Immature natural killer cell (primary cell): ENCODE measurements around the gene DUOX2. TPM values are rescaled to one million over a fixed set of nuclear protein-coding genes. Genes with fewer than 3 reads are reported as not detected.
"Not testable (repeated sequence)": the region's sequence is repeated elsewhere in the genome, so short reads cannot be mapped to it uniquely, and the experiment has no call there.

Experiments
- DNase-seq, 3 donors: peaks; one replicate each; pipeline ENCODE4 v3.0.0; 2022; ENCODE audit warnings: mixed read lengths in 1 of 3
- H3K27ac Mint-ChIP-seq, 6 donors: one replicate each; pipeline ENCODE4 v1.8.0; 2020; ENCODE audit warnings: mixed read lengths in 6 of 6, mild to moderate bottlenecking in 5 of 6, inconsistent platforms in 4 of 6, moderate library complexity in 3 of 6
- H3K27me3 Mint-ChIP-seq, 3 donors: one replicate each; pipeline ENCODE4 v1.8.0; 2020 to 2021; ENCODE audit warnings: low read depth in 3 of 3, mild to moderate bottlenecking in 3 of 3, mixed read lengths in 3 of 3, moderate library complexity in 3 of 3, inconsistent platforms in 1 of 3
- H3K36me3 Mint-ChIP-seq, 3 donors: one replicate each; pipeline ENCODE4 v1.8.0; 2020; ENCODE audit warnings: mixed read lengths in 3 of 3, inconsistent platforms in 2 of 3, mild to moderate bottlenecking in 2 of 3
- H3K4me1 Mint-ChIP-seq, 2 donors: one replicate each; pipeline ENCODE4 v1.8.0; 2020; ENCODE audit warnings: inconsistent platforms in 2 of 2, mild to moderate bottlenecking in 2 of 2, mixed read lengths in 2 of 2, moderate library complexity in 1 of 2
- H3K4me3 Mint-ChIP-seq, 5 donors: one replicate each; pipeline ENCODE4 v1.8.0; 2020; ENCODE audit warnings: mild to moderate bottlenecking in 5 of 5, mixed read lengths in 5 of 5, inconsistent platforms in 3 of 5, moderate library complexity in 3 of 5
- H3K9me3 Mint-ChIP-seq, 6 donors: one replicate each; pipeline ENCODE4 v1.8.0; 2020; ENCODE audit warnings: mild to moderate bottlenecking in 6 of 6, mixed read lengths in 6 of 6, inconsistent platforms in 4 of 6, moderate library complexity in 3 of 6
- polyA plus RNA-seq, 3 donors: library from polyadenylated mRNA; unstranded; fragments of 300-500 nt; fragmentation: Illumina TruSeq; gene quantifications; one replicate each; pipeline ENCODE4 v1.2.3, GENCODE V29; 2021

Gene DUOX2
- polyA plus RNA-seq, 3 donors from 2014 or later = not detected

DNA sequence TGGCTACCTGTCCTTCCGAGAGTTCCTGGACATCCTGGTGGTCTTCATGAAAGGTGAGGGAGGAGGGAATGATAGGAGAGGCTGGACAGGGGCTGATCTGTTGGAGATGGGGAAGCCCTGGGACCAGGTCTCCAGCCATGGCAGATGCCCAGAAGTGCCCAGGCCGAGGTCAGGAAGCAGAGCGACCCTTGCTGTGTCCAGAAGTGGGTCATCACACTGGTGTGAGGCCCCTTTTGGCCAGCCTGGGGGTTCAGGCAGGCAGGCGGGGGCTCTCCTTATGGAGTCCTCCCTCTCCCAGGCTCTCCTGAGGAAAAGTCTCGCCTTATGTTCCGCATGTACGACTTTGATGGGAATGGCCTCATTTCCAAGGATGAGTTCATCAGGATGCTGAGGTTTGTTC, 33.6 kb upstream of the DUOX2 start:
- DNase-seq = no peak
- Mint-ChIP-seq H3K4me3 (no peak overlapping the region), H3K36me3 (peaks cover 3 to 11% (median 6%) of the 10 kb centered on the region in 3 donors), H3K4me1 (no peaks in the 10 kb centered on the region), H3K9me3 (no peaks in the 10 kb centered on the region), H3K27me3 (peaks cover 0 to under 1% (median 0%) of the 10 kb centered on the region in 3 donors), H3K27ac (no peak overlapping the region)

DNA sequence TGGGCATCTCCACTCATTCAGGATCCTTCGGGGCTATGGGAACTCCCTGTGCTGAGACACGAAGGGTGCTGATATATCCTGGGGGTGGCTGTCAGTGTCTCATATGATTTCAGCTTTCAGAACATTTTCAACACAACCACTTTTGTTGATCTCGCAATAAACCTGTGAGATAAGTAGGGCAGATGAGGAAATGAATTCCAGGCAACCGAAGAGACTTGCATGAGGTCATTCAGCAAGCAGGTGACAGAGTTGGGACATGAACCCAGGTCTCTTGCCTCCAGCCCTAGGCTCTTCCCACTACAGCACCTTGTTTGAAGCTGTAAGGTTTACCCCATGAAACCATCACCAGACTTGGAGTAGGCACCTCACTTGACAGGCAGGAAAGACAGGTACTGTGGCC, 32.4 kb upstream of the DUOX2 start:
- Mint-ChIP-seq H3K36me3 (peaks cover 0 to 3% (median 3%) of the 10 kb centered on the region in 3 donors), H3K27me3 (no peaks in the 10 kb centered on the region), H3K4me1 (no peaks in the 10 kb centered on the region), H3K4me3 (no peak overlapping the region), H3K9me3 (peaks cover 0 to 1% (median 0%) of the 10 kb centered on the region in 6 donors), H3K27ac (no peak overlapping the region)
- no peak for DNase-seq

DNA sequence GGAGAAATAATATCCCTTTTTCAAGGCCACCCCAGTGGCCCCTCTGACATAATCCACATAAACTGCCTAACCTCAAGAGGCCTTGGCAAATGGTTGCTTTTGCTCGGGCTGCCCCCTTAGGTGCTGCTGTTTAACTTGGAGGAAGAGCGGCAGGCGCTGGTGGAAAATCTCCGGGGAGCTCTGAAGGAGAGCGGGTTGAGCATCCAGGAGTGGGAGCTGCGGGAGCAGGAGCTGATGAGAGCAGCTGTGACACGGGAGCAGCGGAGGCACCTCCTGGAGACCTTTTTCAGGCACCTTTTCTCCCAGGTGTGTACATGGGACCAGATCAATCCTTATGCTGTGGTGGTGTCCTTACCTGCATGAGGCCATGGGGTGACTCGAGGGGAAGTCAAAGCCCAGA, 30.8 kb upstream of the DUOX2 start:
- Mint-ChIP-seq H3K4me1 (no peaks in the 10 kb centered on the region), H3K27me3 (no peaks in the 10 kb centered on the region), H3K36me3 (no peaks in the 10 kb centered on the region), H3K4me3 (no peak overlapping the region), H3K27ac (no peak overlapping the region), H3K9me3 (peaks cover 0 to 2% (median 0%) of the 10 kb centered on the region in 6 donors)
- DNase-seq = no peak

DNA sequence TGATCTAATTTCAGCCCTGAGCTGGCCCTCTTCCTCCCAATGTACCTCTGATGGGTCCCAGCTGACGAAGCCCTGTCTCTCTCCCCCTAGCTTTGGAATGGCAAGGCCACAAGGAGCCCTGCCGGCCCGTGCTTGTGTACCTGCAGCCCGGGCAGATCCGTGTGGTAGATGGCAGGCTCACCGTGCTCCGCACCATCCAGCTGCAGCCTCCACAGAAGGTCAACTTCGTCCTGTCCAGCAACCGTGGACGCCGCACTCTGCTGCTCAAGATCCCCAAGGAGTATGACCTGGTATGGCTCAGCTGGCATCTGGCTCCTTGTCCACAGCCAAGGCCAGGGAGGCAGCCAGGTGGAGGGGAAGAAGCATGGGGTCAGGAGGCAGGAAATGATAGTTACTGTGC, 30.0 kb upstream of the DUOX2 start:
- Mint-ChIP-seq H3K4me3 (no peak overlapping the region), H3K9me3 (peaks cover 0 to 2% (median 0%) of the 10 kb centered on the region in 6 donors), H3K4me1 (no peaks in the 10 kb centered on the region), H3K36me3 (no peaks in the 10 kb centered on the region), H3K27me3 (peaks cover 0 to 1% (median 0%) of the 10 kb centered on the region in 3 donors), H3K27ac (no peak overlapping the region)
- DNase-seq = no peak

DNA sequence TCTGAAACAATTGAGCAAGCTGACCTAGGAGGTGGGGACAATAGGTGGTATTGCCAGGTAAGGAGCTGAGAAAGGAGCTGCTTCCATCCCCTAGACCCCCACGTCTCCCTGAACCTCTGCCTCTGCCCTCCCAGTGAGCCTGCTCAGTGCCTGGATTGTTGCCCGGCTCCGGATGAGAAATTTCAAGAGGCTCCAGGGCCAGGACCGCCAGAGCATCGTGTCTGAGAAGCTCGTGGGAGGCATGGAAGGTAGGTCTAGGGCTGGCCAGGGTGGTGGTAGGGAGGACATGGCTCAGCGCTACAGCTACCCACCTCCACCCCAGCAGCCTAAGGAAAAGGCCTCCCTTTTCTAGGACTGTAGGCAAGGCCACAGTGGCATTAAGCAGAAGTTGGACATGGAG, 29.1 kb upstream of the DUOX2 start:
- H3K27ac Mint-ChIP-seq = no peak overlapping the region
- H3K27me3 Mint-ChIP-seq = peaks cover 0 to 3% (median 0%) of the 10 kb centered on the region in 3 donors
- peaks cover 0 to 2% (median 0%) of the 10 kb centered on the region in 6 donors for H3K9me3 Mint-ChIP-seq
- DNase-seq = no peak
- no peaks in the 10 kb centered on the region for H3K4me1 Mint-ChIP-seq
- no peaks in the 10 kb centered on the region for H3K36me3 Mint-ChIP-seq
- no peak overlapping the region for H3K4me3 Mint-ChIP-seq

DNA sequence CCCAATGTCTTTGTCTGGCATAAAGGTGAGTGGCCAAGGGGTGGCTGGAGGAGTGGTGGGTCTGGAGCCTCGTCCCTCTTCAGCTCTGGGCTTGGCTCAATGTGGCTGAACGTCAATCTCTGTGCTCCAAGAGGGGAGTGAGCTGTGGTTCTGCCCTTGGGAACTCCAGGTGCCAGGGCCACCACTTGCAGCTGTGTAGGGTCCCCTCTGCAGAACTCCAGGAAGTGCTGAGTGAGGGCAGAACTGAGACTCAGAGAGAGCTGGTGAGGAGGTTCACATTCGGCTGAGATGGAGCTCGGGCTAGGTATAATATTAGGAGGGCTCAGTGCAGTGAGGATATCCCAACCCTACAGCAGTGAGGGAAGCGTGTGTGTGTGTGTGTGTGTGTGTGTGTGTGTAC, 27.4 kb upstream of the DUOX2 start:
- Mint-ChIP-seq H3K4me1 (peaks cover 0 to 2% of the 10 kb centered on the region in 2 donors), H3K4me3 (no peak overlapping the region), H3K27me3 (peaks cover 2 to 5% (median 2%) of the 10 kb centered on the region in 3 donors), H3K27ac (no peak overlapping the region), H3K36me3 (no peaks in the 10 kb centered on the region), H3K9me3 (peaks cover 0 to 2% (median 0%) of the 10 kb centered on the region in 6 donors)
- DNase-seq = no peak

DNA sequence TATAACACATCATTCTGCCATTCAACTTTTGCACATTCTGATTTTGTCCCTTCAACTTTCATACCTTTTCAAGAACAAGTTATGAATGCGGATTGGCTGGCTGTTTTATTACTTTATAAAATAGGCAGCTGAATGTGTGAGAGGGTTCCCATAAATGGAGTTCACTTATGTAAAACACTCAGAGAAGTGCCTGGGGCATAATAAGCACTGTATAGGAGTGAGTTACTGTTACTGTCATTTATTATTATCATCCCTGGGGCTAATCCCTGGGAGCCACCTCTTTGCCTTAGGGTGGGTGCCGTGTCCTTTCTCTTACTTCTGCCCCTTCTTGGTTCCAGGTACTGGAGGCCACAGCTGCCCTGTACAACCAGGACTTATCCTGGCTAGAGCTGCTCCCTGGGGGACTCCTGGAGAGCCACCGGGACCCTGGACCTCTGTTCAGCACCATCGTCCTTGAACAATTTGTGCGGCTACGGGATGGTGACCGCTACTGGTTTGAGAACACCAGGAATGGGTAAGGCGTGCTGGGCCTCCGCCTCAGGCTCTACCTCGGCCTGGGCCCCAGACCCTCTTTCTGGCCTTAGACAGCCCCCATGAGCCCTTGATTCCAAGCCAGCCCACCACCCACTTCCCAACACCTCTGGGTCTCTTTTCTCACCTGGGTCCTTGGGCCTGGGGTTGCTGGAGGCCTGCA, 26.7 kb upstream of the DUOX2 start:
- H3K4me3 Mint-ChIP-seq = no peak overlapping the region
- peaks cover 0 to 6% of the 10 kb centered on the region in 2 donors for H3K4me1 Mint-ChIP-seq
- peaks cover 2 to 8% (median 5%) of the 10 kb centered on the region in 3 donors for H3K27me3 Mint-ChIP-seq
- no peak overlapping the region for H3K27ac Mint-ChIP-seq
- peaks cover 0 to 2% (median 0%) of the 10 kb centered on the region in 6 donors for H3K9me3 Mint-ChIP-seq
- DNase-seq = no peak
- no peaks in the 10 kb centered on the region for H3K36me3 Mint-ChIP-seq

DNA sequence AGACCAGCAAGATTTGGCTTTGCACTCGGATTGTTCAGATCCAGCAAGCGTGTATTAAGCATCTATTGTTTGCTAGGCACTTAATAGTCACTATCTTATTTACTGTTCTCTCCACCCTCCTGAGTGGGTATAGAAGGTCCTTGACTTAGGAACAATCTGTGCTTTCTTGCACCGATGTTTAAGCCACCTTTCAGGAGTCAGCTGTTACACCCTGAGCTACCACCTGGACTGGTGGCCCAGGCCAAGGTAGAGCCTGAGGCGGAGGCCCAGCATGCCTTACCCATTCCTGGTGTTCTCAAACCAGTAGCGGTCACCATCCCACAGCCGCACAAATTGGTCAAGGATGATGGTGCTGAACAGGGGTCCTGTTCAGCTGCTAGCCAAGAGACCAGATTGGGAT, 25.8 kb upstream of the DUOX2 start:
- no peak overlapping the region for H3K27ac Mint-ChIP-seq
- peaks cover 0 to 2% (median 0%) of the 10 kb centered on the region in 6 donors for H3K9me3 Mint-ChIP-seq
- H3K27me3 Mint-ChIP-seq = peaks cover 2 to 8% (median 8%) of the 10 kb centered on the region in 3 donors
- peaks cover 4 to 8% of the 10 kb centered on the region in 2 donors for H3K4me1 Mint-ChIP-seq
- DNase-seq = no peak
- H3K36me3 Mint-ChIP-seq = no peaks in the 10 kb centered on the region
- H3K4me3 Mint-ChIP-seq = no peak overlapping the region

DNA sequence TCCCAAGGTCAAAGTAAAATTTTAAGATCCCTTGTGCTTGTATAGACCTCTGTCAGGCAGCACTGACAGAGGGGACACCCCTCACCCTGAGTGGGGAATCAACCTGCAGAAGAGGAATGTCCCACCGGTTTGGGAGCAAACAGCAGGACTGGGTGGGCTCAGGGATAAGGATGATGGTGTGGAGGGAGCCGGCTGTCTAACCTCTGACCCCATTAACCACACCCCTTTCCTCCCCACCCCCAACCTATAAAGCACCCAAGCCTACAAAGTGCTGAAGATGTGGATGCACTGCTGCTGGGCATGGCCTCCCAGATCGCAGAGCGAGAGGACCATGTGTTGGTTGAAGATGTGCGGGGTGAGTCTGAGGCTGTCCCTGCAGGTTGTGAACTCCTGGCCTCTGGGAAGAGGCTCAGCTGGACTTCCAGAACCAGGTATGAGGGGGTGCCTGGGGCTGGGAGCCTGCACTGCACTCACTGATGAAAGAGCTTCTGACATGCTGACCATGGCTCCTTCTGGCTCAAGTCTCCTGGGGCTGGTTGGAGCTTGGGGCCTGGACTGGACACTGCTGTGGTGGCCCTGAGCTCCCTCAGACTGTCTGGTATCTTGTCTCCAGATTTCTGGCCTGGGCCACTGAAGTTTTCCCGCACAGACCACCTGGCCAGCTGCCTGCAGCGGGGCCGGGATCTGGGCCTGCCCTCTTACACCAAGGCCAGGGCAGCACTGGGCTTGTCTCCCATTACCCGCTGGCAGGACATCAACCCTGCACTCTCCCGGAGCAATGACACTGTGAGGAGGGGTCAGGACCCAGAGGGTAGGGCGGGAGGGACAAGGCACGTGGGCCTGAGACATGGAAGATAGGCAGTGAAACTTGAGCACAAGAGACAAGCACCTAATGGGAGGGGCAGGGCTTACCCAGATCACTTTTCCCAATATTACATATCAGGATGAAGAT, 25.1 kb upstream of the DUOX2 start:
- Mint-ChIP-seq H3K4me3 (no peak overlapping the region), H3K36me3 (no peaks in the 10 kb centered on the region), H3K9me3 (peaks cover 0 to 2% (median 0%) of the 10 kb centered on the region in 6 donors), H3K4me1 (peaks cover 8 to 13% of the 10 kb centered on the region in 2 donors), H3K27ac (no peak overlapping the region), H3K27me3 (peaks cover 4 to 14% (median 12%) of the 10 kb centered on the region in 3 donors)
- no peak for DNase-seq

DNA sequence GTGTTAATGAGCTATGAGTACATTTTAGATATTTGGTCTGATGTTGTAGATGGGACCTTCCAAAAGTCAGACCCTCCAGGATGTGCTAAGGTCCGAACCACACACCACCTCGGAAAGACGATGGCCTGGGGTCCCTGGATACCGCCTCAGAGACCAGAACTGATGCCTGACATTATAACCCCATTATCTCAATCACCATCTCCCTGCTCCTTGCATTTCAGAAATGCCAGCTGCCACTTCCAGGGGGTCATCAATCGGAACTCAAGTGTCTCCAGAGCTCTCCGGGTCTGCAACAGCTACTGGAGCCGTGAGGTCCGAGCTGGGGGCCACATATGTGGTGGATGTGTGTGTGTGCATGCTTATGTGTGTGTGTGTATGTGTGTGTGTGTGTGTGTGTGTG, 23.7 kb upstream of the DUOX2 start:
- no peak overlapping the region for H3K4me3 Mint-ChIP-seq
- H3K36me3 Mint-ChIP-seq = no peaks in the 10 kb centered on the region
- peaks cover 8 to 13% of the 10 kb centered on the region in 2 donors for H3K4me1 Mint-ChIP-seq
- H3K9me3 Mint-ChIP-seq = peaks cover 0 to 2% (median 0%) of the 10 kb centered on the region in 6 donors
- H3K27ac Mint-ChIP-seq = peak overlapping the region in 1 of 6 donors; percentile 76
- H3K27me3 Mint-ChIP-seq = peaks cover 12 to 16% (median 14%) of the 10 kb centered on the region in 3 donors
- no peak for DNase-seq

DNA sequence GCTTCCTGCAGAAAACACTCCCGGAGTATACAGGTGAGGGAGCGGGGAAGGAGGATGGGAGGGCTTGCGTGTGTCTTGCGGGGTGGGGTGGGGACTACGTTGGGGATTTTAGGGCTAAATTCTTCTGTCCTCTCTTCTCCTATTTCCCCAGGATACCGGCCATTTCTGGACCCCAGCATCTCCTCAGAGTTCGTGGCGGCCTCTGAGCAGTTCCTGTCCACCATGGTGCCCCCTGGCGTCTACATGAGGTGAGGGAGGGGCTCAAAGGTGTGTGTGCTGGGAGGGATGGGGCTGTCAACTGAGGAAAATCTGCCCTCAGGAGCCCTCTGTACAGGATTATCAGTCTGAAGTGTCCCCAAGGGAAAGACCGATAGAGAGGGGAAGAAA, 22.4 kb upstream of the DUOX2 start:
- peak overlapping the region; percentile 15 to 55 (median 38) for H3K4me3 Mint-ChIP-seq
- H3K4me1 Mint-ChIP-seq = peaks cover 8 to 13% of the 10 kb centered on the region in 2 donors
- H3K27me3 Mint-ChIP-seq = peaks cover 15 to 21% (median 20%) of the 10 kb centered on the region in 3 donors
- no peaks in the 10 kb centered on the region for H3K36me3 Mint-ChIP-seq
- DNase-seq = no peak
- H3K9me3 Mint-ChIP-seq = peaks cover 0 to under 1% (median 0%) of the 10 kb centered on the region in 6 donors
- H3K27ac Mint-ChIP-seq = no peak overlapping the region

DNA sequence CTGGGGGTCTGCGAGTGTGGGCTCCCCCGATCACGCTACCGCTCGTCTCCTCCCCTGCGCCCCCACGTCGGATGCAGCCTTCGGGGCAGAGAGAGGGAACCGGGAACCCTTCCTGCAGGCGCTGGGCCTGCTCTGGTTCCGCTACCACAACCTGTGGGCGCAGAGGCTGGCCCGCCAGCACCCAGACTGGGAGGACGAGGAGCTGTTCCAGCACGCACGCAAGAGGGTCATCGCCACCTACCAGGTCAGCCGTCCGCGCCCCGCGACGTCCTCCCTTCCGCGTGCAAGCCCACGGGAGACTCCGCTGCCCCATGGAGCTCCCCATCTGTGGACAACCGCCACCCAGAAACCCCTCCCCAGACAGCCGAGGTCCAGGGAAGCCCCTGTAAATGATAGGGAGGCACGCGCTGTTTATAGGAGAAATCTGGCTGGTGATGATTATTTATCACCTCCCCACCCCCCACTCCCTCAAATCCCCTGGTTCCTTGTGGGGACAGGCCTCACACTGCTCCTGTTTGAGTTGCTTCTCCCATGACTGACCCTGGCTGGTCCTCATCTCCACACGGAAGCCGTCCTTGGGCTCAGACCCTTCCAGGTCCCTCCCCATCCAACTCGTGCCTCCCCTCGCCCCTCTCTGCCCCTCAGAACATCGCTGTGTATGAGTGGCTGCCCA, 21.9 kb upstream of the DUOX2 start:
- not testable (repeated sequence) for H3K36me3 Mint-ChIP-seq, DNase-seq, H3K27ac Mint-ChIP-seq, H3K9me3 Mint-ChIP-seq
- H3K4me1 Mint-ChIP-seq = peaks cover 8 to 13% of the 10 kb centered on the region in 2 donors
- peak overlapping the region in 4 of 5 donors; percentile 15 to 51 (median 30) for H3K4me3 Mint-ChIP-seq
- peaks cover 16 to 21% (median 20%) of the 10 kb centered on the region in 3 donors for H3K27me3 Mint-ChIP-seq

DNA sequence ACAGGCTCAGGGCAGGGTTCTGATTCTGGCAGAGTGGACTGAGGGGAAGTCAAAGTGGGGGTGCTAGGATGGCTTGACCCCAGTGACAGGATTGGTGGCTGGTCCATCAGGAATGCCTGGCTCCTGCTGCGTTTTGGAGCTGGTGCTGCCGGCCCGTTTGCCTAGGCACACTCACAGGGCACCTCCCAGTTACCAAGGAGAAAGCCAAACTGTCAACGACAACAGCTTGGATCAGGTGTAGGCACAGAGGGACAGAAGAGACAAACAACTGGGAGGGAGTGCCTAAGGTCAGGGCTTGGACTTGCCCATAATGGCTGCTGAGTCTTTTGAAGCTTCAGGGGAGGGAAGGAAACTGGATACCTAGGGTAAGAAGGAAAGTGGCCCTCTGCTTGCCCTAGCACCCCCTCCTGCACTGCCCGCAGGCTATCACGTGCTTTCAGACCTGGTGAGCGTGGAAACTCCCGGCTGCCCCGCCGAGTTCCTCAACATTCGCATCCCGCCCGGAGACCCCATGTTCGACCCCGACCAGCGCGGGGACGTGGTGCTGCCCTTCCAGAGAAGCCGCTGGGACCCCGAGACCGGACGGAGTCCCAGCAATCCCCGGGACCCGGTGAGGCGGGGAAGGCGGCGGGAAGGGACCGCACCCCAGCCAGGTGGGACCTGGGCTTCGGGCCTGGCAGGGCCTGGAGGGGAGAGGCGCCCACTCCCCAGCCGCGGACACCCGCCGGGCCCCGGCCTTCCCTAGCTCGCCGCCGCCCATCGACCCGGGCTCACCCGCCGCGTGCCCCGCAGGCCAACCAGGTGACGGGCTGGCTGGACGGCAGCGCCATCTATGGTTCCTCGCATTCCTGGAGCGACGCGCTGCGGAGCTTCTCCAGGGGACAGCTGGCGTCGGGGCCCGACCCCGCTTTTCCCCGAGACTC, 21.0 kb upstream of the DUOX2 start:
- no peaks in the 10 kb centered on the region for H3K9me3 Mint-ChIP-seq
- peaks cover 16 to 24% (median 22%) of the 10 kb centered on the region in 3 donors for H3K27me3 Mint-ChIP-seq
- peak overlapping the region; percentile 58 to 74 (median 74) for H3K4me3 Mint-ChIP-seq
- peaks cover 8 to 13% of the 10 kb centered on the region in 2 donors for H3K4me1 Mint-ChIP-seq
- peak in 1 of 3 donors; percentile 7 for DNase-seq
- H3K27ac Mint-ChIP-seq = no peak overlapping the region
- no peaks in the 10 kb centered on the region for H3K36me3 Mint-ChIP-seq
